HG02623 (cell line): ENCODE data around the gene EPHB1.
"Not testable (repeated sequence)": the region's sequence is repeated elsewhere in the genome, so short reads cannot be mapped to it uniquely, and the experiment has no call there.

ENCODE experiments used
- ATAC-seq: cut with Tn5 transposase; IDR thresholded peaks from one replicate; pipeline ENCODE4 v1.9.1; 2021; ENCODE audit warnings: moderate library complexity; ENCODE audit not compliant: unreplicated experiment

The EPHB1 gene

DNA sequence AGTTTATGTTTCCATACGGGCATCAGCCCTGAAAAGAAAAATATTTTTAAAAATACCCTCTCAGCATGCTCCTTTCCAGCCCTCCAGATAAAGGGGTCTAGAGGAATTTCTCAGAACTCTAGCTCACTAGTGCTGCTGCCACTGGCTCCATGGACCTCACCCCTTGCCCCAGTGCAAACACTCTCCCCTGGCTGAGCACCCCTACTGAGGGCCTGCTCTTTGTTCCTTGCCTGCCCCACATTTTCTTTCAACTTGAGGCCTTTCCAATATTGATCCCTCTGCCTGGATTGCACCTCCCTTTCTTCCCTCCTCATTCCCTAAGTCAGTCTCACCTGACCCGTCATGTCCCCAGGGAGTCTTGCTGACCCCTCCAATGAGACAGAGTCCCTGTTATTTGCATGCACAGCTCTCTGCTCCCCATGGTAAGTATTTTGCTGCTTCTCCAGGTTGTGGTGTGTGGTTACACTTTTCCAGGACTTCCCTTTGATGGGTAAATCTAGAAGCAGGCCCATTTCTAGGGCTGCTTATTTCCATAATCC is 196.5 kb downstream of the EPHB1 start:
- no peak for ATAC-seq

DNA sequence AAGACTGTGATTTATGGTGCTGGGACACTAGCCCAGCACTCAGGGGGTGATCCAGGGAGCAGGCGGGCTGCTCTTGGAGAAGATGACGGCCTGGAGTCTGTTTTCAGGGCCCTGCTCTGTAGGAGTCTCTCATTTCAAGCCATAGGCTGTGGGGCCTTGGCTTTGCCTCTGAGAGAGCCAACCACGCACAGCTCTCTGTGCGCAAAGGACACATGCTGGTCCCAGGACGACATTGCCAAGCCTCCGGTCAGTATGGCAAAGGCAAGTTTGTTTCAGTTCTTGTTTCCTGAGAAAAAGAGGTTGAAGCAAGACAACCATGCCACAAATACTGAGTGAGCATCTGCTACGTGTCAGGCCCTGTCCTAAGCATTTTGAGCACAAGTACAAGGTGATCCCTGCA is 197.1 kb downstream of the EPHB1 start:
- ATAC-seq, result no peak

DNA sequence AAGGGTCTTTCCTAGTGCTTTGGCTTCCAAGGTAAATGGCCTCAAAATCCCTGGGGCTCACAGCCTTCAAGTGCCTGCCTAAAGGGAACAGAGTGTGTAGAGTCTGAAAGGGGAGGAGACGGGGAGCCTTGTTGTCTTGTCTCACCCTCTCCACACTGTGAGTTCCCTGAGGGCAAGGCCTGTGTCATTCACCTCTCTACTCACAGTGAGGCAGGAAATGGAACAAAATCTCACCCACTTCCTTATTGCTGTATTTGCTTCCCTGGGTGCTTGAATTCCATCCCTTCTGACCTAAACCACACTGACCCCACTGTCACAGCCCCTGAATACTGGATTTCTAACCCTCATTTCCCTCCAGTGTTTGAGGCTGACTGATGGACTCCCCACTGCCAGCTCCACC is 197.5 kb downstream of the EPHB1 start:
- ATAC-seq, result no peak

DNA sequence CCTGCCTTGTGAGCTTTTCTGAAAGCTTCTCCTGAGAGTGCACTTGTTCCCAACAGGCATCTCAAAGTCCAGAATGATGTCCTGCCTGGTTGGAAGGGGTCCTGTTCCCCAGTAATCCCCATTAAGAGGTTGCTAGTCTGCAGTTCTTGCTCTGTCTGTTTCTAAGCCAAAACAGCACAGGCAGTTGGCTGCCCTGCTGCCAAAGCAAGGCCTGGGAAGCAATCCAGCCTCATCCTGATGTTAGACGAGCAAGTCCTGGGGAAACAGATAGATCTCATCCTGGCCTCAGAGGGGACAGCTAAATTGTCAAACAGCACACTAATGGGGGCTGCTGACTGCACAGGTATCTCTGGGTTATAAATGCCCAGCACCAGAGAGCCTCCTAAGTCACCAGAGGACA is 198.0 kb downstream of the EPHB1 start:
- no peak for ATAC-seq

DNA sequence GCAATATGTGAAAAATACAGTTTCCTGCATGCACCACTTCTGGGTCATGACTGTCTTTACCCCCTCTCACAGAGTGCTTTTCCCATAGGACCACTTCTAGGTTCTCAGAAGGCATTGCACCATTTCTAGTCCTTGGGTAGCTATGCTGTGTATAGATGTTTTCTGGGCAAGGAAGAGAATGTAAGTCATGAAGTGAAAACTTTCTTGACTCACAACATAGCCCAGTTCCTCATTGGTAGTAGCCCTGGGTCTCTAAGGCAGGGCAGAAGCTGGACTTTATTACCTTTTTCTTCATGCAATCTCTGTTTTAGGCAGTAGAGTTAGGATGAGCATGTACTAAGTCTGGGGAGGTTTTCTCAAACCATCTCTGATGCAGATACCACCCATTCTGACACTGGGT is 203.1 kb downstream of the EPHB1 start:
- ATAC-seq, result no peak

DNA sequence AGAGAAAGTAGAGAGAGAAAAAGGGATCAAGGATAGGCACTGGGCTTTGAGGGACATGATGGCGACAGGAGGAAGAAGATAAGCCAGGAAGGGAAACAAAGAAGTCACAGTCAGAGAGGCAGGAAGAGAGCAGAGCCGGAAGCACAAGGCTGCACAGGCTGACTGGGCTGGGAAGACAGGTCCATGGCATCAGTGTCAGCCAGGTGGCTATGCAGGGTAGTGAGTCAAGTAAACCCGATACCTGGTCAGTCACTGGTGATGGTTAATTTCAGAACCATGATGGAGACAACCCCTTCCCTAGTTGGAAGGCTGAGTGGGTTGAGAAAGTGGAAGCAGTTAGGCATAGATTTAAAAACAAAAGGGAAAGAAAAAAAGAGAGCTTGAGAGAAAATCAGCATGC is 203.8 kb downstream of the EPHB1 start:
- ATAC-seq, result peak; percentile 60

DNA sequence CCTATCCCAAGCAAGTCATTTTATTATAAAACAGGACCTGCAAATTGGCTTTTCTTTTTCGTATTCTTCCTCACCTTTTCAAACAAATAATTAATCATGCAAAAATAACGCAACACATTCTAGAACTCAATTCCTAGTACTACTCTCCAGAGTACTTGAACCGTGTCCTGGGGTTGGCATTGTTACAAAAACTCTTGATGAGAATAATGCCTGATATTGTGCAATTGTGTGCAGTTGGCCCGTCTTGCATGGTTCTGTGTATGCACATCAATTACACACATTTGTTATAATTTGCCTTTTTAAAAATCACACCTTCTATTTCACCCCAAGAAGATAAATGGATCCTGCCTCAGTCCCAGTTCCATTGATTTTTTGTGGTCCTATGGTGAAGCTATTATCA is 205.4 kb downstream of the EPHB1 start:
- ATAC-seq, result no peak

DNA sequence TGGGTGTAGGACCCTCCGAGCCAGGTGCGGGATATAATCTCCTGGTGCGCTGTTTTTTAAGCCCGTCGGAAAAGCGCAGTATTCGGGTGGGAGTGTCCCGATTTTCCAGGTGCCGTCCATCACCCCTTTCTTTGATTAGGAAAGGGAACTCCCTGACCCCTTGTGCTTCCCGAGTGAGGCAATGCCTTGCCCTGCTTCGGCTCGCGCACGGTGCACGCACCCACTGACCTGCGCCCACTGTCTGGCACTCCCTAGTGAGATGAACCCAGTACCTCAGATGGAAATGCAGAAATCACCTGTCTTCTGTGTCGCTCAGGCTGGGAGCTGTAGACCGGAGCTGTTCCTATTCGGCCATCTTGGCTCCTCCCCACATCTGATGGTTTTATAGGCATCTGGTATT is 210.6 kb downstream of the EPHB1 start:
- ATAC-seq, result not testable (repeated sequence)

DNA sequence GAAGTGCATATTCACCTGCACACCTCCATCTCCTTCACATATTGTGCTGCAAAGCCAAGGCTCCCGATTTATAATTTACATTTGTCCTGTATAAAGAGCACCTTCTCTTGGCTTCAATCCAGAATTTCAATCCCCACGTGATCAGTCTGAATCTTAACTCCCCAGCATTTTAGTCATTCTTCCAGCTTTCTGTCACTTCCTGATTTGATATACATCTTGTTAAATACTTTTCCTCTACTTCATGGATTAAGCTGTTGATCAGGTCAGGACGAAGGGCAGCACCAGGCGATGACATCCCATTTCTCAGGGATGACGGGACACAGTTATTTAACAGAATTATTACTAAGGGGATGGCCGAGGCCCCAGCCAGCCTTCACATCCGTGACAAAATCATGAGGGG is 212.5 kb downstream of the EPHB1 start:
- ATAC-seq, result no peak

DNA sequence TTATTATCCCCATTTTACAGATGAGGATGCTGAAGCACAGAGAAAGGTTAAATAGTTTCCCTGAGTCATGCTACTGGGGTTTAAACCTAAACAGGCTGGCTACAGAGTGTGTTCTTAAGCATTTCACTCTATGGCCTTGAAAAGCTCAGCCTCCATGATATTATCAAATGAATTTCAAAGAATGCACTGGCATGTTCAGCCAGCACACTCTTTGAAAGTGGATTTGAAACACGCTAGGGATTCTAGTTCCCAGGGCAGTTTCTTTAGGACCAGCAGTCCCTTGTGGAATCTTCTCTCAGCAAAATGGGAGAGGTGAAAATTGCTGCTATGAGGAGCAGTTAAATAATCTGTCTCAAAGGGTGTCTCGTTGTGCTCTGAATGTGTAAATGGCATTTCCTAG is 213.3 kb downstream of the EPHB1 start:
- ATAC-seq, result no peak

DNA sequence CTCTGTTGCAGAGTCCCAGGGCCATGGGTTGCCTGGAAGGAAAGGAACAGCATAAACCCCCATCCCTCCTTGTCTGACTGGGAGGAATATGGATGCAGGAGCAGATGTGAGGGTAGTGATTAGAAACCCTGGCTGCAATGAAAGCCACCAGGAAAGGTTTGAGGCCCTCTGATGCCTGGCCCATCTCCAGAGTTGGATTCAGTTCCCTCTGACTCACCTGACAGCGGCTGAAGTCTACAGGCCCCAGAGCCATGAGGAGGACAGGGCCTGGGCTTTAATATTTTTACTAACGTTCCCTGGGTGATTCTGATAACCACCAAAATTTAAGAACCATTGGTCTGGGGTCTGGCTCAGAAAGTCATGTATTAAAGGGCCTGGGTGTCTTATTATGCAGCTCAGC is 214.0 kb downstream of the EPHB1 start:
- ATAC-seq, result no peak

DNA sequence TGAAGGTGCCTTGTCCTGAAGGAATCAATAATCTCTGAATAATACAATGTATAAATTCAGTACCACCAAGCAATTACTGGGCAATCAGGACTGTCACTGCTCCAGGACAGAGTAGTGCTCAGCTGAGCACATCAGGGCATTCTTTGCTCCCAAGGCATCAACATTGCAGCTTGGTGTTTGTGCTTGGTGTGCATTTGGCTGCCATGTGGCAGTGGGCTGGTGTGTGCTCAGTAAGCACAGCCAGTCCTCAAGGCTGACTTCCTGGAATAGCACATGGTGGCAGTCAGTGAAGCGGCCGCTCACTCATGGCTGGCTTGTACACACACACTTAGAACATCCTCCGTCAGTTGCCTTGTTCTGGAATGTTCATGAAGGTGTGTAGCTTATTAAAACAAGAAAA is 217.0 kb downstream of the EPHB1 start:
- ATAC-seq, result no peak

DNA sequence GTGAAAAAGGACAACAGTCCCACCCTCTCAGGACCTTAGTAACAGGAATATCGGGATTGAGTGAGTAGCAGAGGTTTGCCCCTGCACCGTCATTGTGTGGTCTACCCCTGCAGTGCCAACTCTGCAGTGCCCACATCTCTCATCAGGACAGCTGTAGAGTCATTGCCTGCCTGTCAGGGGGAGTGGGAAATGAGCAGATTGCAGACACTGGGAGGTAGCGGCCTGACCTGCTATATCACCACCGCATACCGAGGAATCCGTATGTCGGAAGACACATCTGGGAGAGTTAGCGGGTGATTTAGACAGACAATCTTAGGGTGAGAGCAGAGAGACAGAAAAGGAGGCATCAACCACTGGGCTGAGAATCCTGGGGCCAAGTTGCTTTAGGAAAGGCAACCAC is 218.1 kb downstream of the EPHB1 start:
- no peak for ATAC-seq

DNA sequence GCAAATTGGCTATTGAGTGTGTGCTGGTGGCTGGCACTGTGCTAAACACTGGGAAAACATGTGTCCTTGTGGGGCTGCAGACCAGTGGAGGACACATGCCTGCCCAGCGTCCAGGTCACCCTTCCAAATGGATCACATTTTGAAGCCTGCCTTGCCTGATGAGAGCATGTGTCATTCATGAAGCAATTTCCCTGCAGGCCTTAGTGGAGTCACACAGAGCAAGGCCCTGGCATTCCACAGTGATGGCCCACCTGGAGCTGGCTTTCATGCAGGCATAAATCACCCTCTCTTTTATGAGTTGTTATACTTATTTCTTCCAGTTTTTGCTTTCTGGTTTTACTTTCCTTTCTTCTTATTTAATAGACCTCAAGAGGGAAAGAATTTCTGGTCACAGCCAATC is 219.5 kb downstream of the EPHB1 start:
- no peak for ATAC-seq

DNA sequence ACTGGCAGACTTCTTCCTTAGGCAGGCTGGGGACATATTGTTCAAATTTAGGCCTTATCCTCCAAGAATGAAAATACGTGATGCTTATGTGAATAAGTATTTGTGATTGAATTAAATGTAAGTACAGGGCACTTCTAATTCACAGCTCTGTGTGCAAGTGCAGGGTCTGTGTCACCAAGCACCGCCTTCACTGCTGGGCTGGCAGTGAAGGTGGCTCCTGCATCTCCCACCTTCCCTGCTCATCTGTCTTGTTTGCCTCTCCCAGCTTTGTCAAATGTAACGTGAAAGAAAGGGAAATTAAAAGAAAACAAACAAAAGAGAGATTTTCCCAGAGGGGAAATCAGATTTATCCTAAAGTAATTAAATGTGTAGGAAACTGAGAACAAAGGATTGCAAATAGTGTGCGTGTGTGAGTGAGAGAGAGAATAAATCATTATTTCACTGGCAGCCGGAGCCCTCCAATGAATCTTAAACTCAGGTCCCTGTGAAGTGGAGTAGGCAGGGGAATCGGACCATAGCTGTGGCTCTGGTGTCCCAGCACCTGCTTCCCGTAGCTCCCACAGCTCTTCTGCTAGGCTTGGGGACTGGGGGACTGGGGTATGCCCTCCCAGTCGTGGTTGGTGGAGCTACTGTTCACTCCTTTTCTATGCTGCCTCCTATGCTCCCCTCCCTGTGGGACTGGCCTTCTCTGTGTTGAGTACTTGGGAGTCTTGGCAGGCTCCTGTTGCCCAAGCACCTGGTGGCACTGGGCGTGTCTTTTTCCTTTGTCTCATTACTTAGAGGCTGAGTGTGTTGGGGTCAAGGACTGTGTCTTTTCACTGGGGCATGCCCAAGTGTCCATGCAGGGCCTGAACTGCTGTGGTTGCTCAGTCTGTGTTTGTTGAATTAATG is 222.2 kb downstream of the EPHB1 start:
- no peak for ATAC-seq

DNA sequence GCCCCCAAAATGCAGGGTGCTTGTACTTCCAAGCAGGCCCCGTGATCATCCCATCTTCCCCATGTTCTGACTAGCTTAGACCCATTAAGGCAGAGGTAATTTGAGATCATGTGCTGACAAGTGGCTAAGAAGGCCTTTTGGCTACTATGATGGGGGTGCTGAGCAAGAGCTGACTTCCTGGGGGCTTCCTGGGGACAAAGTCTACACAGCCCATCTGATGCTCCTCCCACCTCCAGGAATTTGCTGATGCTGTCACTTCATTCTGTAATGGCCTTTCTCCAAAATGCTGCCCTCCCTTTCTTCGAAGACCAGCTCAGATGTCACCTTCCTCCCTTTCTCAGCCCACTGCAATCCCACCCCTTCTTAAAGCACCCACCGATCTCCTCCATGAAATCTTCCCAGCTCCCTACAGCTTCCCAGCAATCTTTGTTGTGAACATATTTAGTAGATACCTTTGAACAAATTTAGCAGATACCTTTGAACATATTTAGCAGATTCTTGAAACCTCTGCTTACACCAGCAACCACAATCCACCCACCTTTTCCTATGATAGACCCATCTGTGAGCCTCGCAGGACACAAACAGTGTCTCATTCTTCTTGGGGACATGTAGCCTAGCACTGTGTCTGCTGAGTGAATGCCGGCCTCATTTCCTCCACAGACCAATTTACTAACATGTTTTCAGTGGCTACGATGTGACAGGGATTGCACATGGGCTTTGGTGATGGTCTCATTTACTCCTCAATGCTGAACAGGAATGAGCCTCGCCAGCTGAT is 223.3 kb downstream of the EPHB1 start:
- ATAC-seq, result peak; percentile 85

DNA sequence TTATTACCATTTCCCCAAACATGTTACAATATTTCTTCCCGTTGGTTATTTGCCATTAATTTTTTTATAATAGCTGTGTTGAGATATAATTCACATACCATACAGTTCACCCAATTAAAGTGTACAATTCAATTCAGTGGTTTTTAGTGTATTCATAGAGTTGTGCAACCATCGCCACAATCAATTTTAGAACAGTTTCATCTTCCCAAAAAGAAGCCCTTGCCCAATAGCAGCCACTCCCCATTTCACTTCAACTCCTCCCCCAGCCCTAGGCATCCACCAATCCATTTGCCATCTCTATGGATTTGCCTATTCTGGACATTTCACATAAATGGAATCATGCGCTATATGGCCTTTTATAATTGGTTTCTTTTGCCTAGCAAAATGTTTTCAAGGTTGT is 225.1 kb downstream of the EPHB1 start:
- ATAC-seq, result no peak

DNA sequence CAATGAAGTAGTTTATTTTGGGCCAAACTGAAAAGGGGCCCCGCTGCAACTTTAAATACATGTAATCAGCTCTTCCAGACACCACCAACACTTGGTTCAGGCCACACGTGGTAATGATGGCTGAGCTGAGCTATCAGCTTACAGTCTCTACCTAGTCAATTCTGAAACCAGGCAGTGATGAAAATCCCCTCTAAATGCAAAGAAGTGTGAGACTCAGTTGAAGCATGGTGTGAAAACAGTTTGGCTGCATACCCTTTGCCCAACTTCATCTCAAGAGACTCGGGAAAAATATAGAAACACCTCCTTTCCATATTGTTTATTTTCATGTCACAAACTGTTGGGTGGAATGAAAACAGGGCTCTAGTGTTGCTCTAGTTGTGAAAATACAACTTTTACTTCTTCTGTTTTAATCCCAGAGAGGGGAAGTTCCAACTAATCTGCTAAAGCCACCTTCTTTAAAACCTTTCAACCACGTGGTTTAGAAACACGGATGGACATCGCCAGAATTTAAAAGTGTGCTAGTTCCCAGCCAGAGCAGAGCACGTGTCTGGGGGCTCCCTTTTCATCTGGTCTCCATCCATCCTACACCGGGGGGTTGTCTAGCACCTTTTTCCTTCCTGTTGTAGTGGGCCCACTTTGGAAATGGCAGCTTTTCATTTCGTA is 229.1 kb downstream of the EPHB1 start:
- ATAC-seq, result peak; percentile 80

DNA sequence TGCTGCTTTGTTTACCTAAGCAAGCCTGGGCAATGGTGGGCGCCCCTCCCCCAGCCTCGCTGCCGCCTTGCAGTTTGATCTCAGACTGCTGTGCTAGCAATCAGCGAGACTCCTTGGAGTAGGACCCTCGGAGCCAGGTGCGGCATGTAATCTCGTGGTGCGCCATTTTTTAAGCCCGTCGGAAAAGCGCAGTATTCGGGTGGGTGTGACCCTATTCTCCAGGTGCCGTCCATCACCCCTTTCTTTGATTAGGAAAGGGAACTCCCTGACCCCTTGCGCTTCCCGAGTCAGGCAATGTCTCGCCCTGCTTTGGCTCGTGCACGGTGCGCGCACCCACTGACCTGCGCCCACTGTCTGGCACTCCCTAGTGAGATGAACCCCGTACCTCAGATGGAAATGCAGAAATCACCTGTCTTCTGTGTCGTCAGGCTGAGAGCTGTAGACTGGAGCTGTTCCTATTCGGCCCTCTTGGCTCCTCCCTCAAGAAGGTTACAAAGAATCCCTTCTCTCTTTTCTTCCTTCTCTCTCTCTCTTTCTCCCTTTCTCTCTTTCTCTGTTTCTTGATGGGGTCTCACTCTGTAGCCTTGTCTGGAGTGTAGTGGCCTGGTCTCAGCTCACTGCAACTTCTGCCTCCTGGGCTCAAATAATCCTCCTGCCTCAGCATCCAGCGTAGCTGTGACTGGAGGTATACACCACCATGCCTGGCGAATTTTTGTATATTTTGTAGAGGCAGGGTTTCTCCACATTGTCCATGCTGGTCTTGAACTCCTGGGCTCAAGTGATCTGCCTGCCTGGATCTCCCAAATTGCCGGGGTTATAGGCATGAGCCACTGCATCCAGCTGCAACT is 235.9 kb downstream of the EPHB1 start:
- ATAC-seq, result not testable (repeated sequence)

DNA sequence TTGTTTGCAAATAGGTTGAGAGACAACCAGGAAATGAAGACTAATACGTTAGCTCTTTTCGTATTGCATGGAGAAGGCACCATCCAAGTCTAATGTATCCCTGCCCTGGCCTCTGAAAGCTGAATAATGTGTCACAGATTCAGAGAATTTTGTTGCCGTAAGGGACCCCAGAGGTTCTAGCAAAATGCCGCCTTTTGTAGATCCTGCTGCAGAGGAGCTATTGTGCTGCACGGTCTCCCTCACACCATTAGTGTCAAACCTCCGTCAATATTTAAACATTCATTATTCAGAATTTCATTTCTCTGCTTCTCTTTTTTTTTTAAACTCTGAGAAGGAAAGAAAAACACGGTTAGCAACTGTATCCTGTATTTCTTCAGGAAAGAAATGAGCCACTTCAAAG is 238.7 kb downstream of the EPHB1 start:
- no peak for ATAC-seq
